Mesothelial cell of epicardium (in vitro differentiated cells): ENCODE measurements around the gene OGFOD2. TPM values are rescaled to one million over a fixed set of nuclear protein-coding genes. Genes with fewer than 3 reads are reported as not detected.

Source experiments
- DNase-seq, 2 experiments: peaks; one replicate each; pipeline ENCODE4 v3.0.0; 2021; ENCODE audit warnings: low spot score in 2 of 2; ENCODE audit not compliant: unreplicated experiment in 2 of 2
- H3K27ac Mint-ChIP-seq: 2 replicates; pipeline ENCODE4 v1.8.0; 2021; ENCODE audit warnings: mixed read lengths
- H3K27me3 Mint-ChIP-seq: 2 replicates; pipeline ENCODE4 v1.8.0; 2021; ENCODE audit warnings: low read depth, mixed read lengths
- H3K36me3 Mint-ChIP-seq: 2 replicates; pipeline ENCODE4 v1.8.0; 2021; ENCODE audit warnings: mixed read lengths
- H3K4me1 Mint-ChIP-seq: 2 replicates; pipeline ENCODE4 v1.8.0; 2021; ENCODE audit warnings: mixed read lengths
- H3K4me3 Mint-ChIP-seq: 2 replicates; pipeline ENCODE4 v1.8.0; 2021; ENCODE audit warnings: mild to moderate bottlenecking, moderate library complexity, mixed read lengths
- H3K9me3 Mint-ChIP-seq: 2 replicates; pipeline ENCODE4 v1.8.0; 2021; ENCODE audit warnings: mixed read lengths
- CTCF ChIP-seq: fragments of 200-600 bp; sonication (generic); IDR thresholded peaks from one replicate; pipeline ENCODE4 v1.5.0; 2021; ENCODE audit warnings: antibody characterized with exemption; ENCODE audit not compliant: unreplicated experiment
- total RNA-seq: library from RNA; stranded (reverse); gene quantifications from 3 replicates; pipeline ENCODE4 v1.2.1, GENCODE V29; 2021

OGFOD2 gene
- total RNA-seq, 1 donor from 2014 or later = 15.0 TPM

GRCh38 chr12:123021688-123022604 is 46.9 kb downstream of the OGFOD2 start:
- H3K4me1 Mint-ChIP-seq = peaks cover 11% of the 10 kb centered on the region

GRCh38 chr12:123022846-123023245 is 47.8 kb downstream of the OGFOD2 start:
- H3K27me3 Mint-ChIP-seq = no peaks in the 10 kb centered on the region
- H3K4me3 Mint-ChIP-seq = no peak overlapping the region
- H3K27ac Mint-ChIP-seq = no peak overlapping the region
- no peaks in the 10 kb centered on the region for H3K36me3 Mint-ChIP-seq
- no peak for DNase-seq
- no peak for TF ChIP-seq CTCF
- no peaks in the 10 kb centered on the region for H3K9me3 Mint-ChIP-seq
- peaks cover 11% of the 10 kb centered on the region for H3K4me1 Mint-ChIP-seq

More at GRCh38 chr12:123021688-123022604, 46.9 kb downstream of the OGFOD2 start:
- H3K27ac Mint-ChIP-seq = no peak overlapping the region
- H3K9me3 Mint-ChIP-seq = no peaks in the 10 kb centered on the region
- H3K4me3 Mint-ChIP-seq = no peak overlapping the region
- H3K36me3 Mint-ChIP-seq = no peaks in the 10 kb centered on the region
- DNase-seq = no peak
- TF ChIP-seq CTCF = no peak
- no peaks in the 10 kb centered on the region for H3K27me3 Mint-ChIP-seq

- no peak overlapping the region for H3K27ac Mint-ChIP-seq
- H3K27me3 Mint-ChIP-seq = no peaks in the 10 kb centered on the region
- TF ChIP-seq CTCF = no peak
- no peak for DNase-seq
- no peaks in the 10 kb centered on the region for H3K9me3 Mint-ChIP-seq
- H3K4me1 Mint-ChIP-seq = peaks cover 3% of the 10 kb centered on the region
- no peaks in the 10 kb centered on the region for H3K36me3 Mint-ChIP-seq
- H3K4me3 Mint-ChIP-seq = no peak overlapping the region
These were observed 49.9 kb downstream of the OGFOD2 start for GRCh38 chr12:123024819-123025391.

GRCh38 chr12:123026094-123026853 is 51.2 kb downstream of the OGFOD2 start:
- TF ChIP-seq CTCF = no peak
- Mint-ChIP-seq H3K4me1 (peaks cover 3% of the 10 kb centered on the region), H3K27ac (no peak overlapping the region), H3K9me3 (no peaks in the 10 kb centered on the region), H3K4me3 (no peak overlapping the region), H3K36me3 (no peaks in the 10 kb centered on the region), H3K27me3 (no peaks in the 10 kb centered on the region)
- no peak for DNase-seq

- no peak for TF ChIP-seq CTCF
- no peak overlapping the region for H3K27ac Mint-ChIP-seq
- no peaks in the 10 kb centered on the region for H3K9me3 Mint-ChIP-seq
- H3K4me3 Mint-ChIP-seq = no peak overlapping the region
- no peaks in the 10 kb centered on the region for H3K27me3 Mint-ChIP-seq
- no peaks in the 10 kb centered on the region for H3K36me3 Mint-ChIP-seq
- H3K4me1 Mint-ChIP-seq = peaks cover 8% of the 10 kb centered on the region
- no peak for DNase-seq
These were observed 52.8 kb downstream of the OGFOD2 start for GRCh38 chr12:123027726-123028445.
